Neuronal stem cell (in vitro differentiated cells): Measurements from ENCODE around the gene GBP7.

Experiments
- DNase-seq: peaks from one replicate; pipeline ENCODE4 v3.0.0-alpha.2; 2013; ENCODE audit warnings: low spot score
- H2AFZ ChIP-seq: one replicate; pipeline ENCODE4 v1.6.1; 2013; ENCODE audit warnings: mild to moderate bottlenecking, low read length, inconsistent platforms
- H2AK5ac ChIP-seq: 2 replicates; pipeline ENCODE4 v1.6.1; 2013; ENCODE audit warnings: low read depth, mild to moderate bottlenecking, inconsistent platforms, low read length, moderate library complexity, mixed read lengths
- H2BK120ac ChIP-seq: 2 replicates; pipeline ENCODE4 v1.6.1; 2013; ENCODE audit warnings: low read depth, mild to moderate bottlenecking, inconsistent platforms, low read length, moderate library complexity, mixed read lengths
- H2BK12ac ChIP-seq: one replicate; pipeline ENCODE4 v1.6.1; 2013; ENCODE audit warnings: low read length, inconsistent platforms
- H2BK15ac ChIP-seq: 2 replicates; pipeline ENCODE4 v1.6.1; 2013; ENCODE audit warnings: mild to moderate bottlenecking, low read length, inconsistent platforms, mixed read lengths
- H2BK5ac ChIP-seq: one replicate; pipeline ENCODE4 v1.6.1; 2013; ENCODE audit warnings: inconsistent platforms, mild to moderate bottlenecking, low read length, moderate library complexity
- H3K14ac ChIP-seq: one replicate; pipeline ENCODE4 v1.6.1; 2013; ENCODE audit warnings: low read length, inconsistent platforms
- H3K18ac ChIP-seq: 2 replicates; pipeline ENCODE4 v1.6.1; 2013; ENCODE audit warnings: low read length, inconsistent platforms
- H3K23ac ChIP-seq: 2 replicates; pipeline ENCODE4 v1.6.1; 2013; ENCODE audit warnings: low read depth, mild to moderate bottlenecking, mixed read lengths, low read length, inconsistent platforms; ENCODE audit not compliant: poor library complexity
- H3K27ac ChIP-seq: replicated peaks from 3 replicates; pipeline ENCODE4 v1.5.1; 2013; ENCODE audit warnings: low read length, inconsistent platforms
- H3K27me3 ChIP-seq, 3 experiments: 2 replicates each; pipeline ENCODE4 v1.6.1; 2013; ENCODE audit warnings: low read length in 3 of 3, mild to moderate bottlenecking in 2 of 3, inconsistent platforms in 1 of 3, low read depth in 1 of 3, mixed read lengths in 1 of 3, moderate library complexity in 1 of 3; ENCODE audit not compliant: control insufficient read depth in 3 of 3, insufficient read depth in 3 of 3
- H3K36me3 ChIP-seq, 2 donors: replicated peaks in 1 of 2; 2 replicates each; pipeline ENCODE4 v1.6.1; 2013; ENCODE audit warnings: low read length in 2 of 2; ENCODE audit not compliant: control insufficient read depth in 2 of 2, insufficient read depth in 2 of 2
- H3K4ac ChIP-seq: 2 replicates; pipeline ENCODE4 v1.6.1; 2013; ENCODE audit warnings: inconsistent platforms, mild to moderate bottlenecking, low read length, moderate library complexity
- H3K4me1 ChIP-seq, 2 donors: 1 replicate in 1 of 2; 2 replicates in 1 of 2; pipeline ENCODE4 v1.6.1; 2013; ENCODE audit warnings: low read length in 2 of 2, low read depth in 1 of 2; ENCODE audit not compliant: control insufficient read depth in 2 of 2, insufficient read depth in 1 of 2
- H3K4me2 ChIP-seq: one replicate; pipeline ENCODE4 v1.6.1; 2013; ENCODE audit warnings: mild to moderate bottlenecking, low read length, inconsistent platforms; ENCODE audit not compliant: insufficient read depth, poor library complexity, severe bottlenecking
- H3K4me3 ChIP-seq, 2 donors: 2 replicates each; pipeline ENCODE4 v1.5.1; 2013; ENCODE audit warnings: low read length in 2 of 2, mild to moderate bottlenecking in 2 of 2, inconsistent platforms in 1 of 2, moderate library complexity in 1 of 2
- H3K79me1 ChIP-seq: one replicate; pipeline ENCODE4 v1.6.1; 2013; ENCODE audit warnings: low read depth, mild to moderate bottlenecking, inconsistent platforms, low read length, moderate library complexity
- H3K9ac ChIP-seq: one replicate; pipeline ENCODE4 v1.6.1; 2013; ENCODE audit warnings: mild to moderate bottlenecking, low read depth, low read length, inconsistent platforms; ENCODE audit not compliant: poor library complexity
- H3K9me3 ChIP-seq, 2 donors: replicated peaks in 1 of 2; 2 replicates each; pipeline versions ENCODE3 to v1.6.1; 2013; ENCODE audit warnings: low read length in 2 of 2, mild to moderate bottlenecking in 2 of 2, inconsistent platforms in 1 of 2, low read depth in 1 of 2, mixed read lengths in 1 of 2, moderate library complexity in 1 of 2; ENCODE audit not compliant: control insufficient read depth in 2 of 2, insufficient read depth in 1 of 2
- H4K8ac ChIP-seq: one replicate; pipeline ENCODE4 v1.6.1; 2013; ENCODE audit warnings: low read depth, mild to moderate bottlenecking, inconsistent platforms, low read length, moderate library complexity
- H4K91ac ChIP-seq: one replicate; pipeline ENCODE4 v1.6.1; 2013; ENCODE audit warnings: low read length, low read depth, mild to moderate bottlenecking, inconsistent platforms; ENCODE audit not compliant: poor library complexity
- WGBS, 2 donors: extraction: QIAGEN DNeasy Blood & Tissue Kit; methylation state at CpG; one replicate each; pipeline ENCODE4 v1.1.7; 2013; ENCODE audit warnings: missing lambda C conversion rate in 2 of 2, mixed read lengths in 1 of 2; ENCODE audit not compliant: insufficient read length in 2 of 2, insufficient replicate concordance in 1 of 2; ENCODE audit errors: extremely low coverage in 2 of 2; 5-methylcytosine and 5-hydroxymethylcytosine counted together

Gene GBP7

GRCh38 chr1:89098857-89099256, 76.9 kb downstream of the GBP7 start:
- H3K9me3 ChIP-seq: peaks cover 2 to 4% of the 10 kb centered on the region in 2 donors
- no peak overlapping the region for H3K4me3 ChIP-seq
- H3K27ac ChIP-seq: no peak overlapping the region
- no peak overlapping the region for H3K23ac ChIP-seq
- H3K4me2 ChIP-seq: no peak overlapping the region
- H2AK5ac ChIP-seq: no peak overlapping the region
- no peak overlapping the region for H4K8ac ChIP-seq
- no peak overlapping the region for H2BK15ac ChIP-seq
- H4K91ac ChIP-seq: no peak overlapping the region
- DNase-seq: no peak
- H3K18ac ChIP-seq: no peak overlapping the region
- no peaks in the 10 kb centered on the region for H3K79me1 ChIP-seq
- H2BK5ac ChIP-seq: no peak overlapping the region
- no peak overlapping the region for H3K9ac ChIP-seq
- H2BK12ac ChIP-seq: no peak overlapping the region
- H3K4ac ChIP-seq: no peak overlapping the region
- no peaks in the 10 kb centered on the region for H3K27me3 ChIP-seq
- H2BK120ac ChIP-seq: no peak overlapping the region
- no peak overlapping the region for H2AFZ ChIP-seq
- H3K14ac ChIP-seq: no peak overlapping the region
- WGBS, 2 donors: no CpG with 5 or more reads among the region's 3 CpGs
- H3K4me1 ChIP-seq: peaks cover 0 to 1% of the 10 kb centered on the region in 2 donors
- no peaks in the 10 kb centered on the region for H3K36me3 ChIP-seq

- no peak overlapping the region for H4K8ac ChIP-seq
- H3K4me2 ChIP-seq: no peak overlapping the region
- no peak for DNase-seq
- no peak overlapping the region for H2BK15ac ChIP-seq
- no peak overlapping the region for H2BK12ac ChIP-seq
- WGBS, 2 donors: no CpG with 5 or more reads among the region's 2 CpGs
- no peak overlapping the region for H2AK5ac ChIP-seq
- H3K27me3 ChIP-seq: no peaks in the 10 kb centered on the region
- H3K4ac ChIP-seq: no peak overlapping the region
- H3K14ac ChIP-seq: no peak overlapping the region
- H3K4me1 ChIP-seq: no peaks in the 10 kb centered on the region
- peaks cover 2% of the 10 kb centered on the region for H3K79me1 ChIP-seq
- H3K23ac ChIP-seq: no peak overlapping the region
- H3K9ac ChIP-seq: no peak overlapping the region
- H3K27ac ChIP-seq: no peak overlapping the region
- no peak overlapping the region for H2BK5ac ChIP-seq
- H3K18ac ChIP-seq: no peak overlapping the region
- no peak overlapping the region for H2BK120ac ChIP-seq
- H2AFZ ChIP-seq: no peak overlapping the region
- no peak overlapping the region for H3K4me3 ChIP-seq
- no peaks in the 10 kb centered on the region for H3K36me3 ChIP-seq
- peaks cover 2 to 4% of the 10 kb centered on the region in 2 donors for H3K9me3 ChIP-seq
- no peak overlapping the region for H4K91ac ChIP-seq
These were observed 80.1 kb downstream of the GBP7 start for GRCh38 chr1:89095737-89096136.

- no peaks in the 10 kb centered on the region for H3K9me3 ChIP-seq
- no peak overlapping the region for H4K91ac ChIP-seq
- H2AFZ ChIP-seq: no peak overlapping the region
- H2AK5ac ChIP-seq: no peak overlapping the region
- no peak overlapping the region for H3K23ac ChIP-seq
- no CpG with 5 or more reads among the region's 1 CpG for WGBS, 2 donors
- no peak overlapping the region for H3K4ac ChIP-seq
- H3K36me3 ChIP-seq: no peaks in the 10 kb centered on the region
- H2BK120ac ChIP-seq: no peak overlapping the region
- no peak overlapping the region for H3K14ac ChIP-seq
- H2BK12ac ChIP-seq: no peak overlapping the region
- H3K4me1 ChIP-seq: no peaks in the 10 kb centered on the region
- DNase-seq: no peak
- no peak overlapping the region for H3K4me2 ChIP-seq
- no peak overlapping the region for H4K8ac ChIP-seq
- H3K27me3 ChIP-seq: no peaks in the 10 kb centered on the region
- H3K18ac ChIP-seq: no peak overlapping the region
- no peak overlapping the region for H3K4me3 ChIP-seq
- no peak overlapping the region for H3K9ac ChIP-seq
- peaks cover 2% of the 10 kb centered on the region for H3K79me1 ChIP-seq
- no peak overlapping the region for H2BK15ac ChIP-seq
- H3K27ac ChIP-seq: no peak overlapping the region
- no peak overlapping the region for H2BK5ac ChIP-seq
These were observed 85.8 kb downstream of the GBP7 start for GRCh38 chr1:89089962-89090361.

DNA sequence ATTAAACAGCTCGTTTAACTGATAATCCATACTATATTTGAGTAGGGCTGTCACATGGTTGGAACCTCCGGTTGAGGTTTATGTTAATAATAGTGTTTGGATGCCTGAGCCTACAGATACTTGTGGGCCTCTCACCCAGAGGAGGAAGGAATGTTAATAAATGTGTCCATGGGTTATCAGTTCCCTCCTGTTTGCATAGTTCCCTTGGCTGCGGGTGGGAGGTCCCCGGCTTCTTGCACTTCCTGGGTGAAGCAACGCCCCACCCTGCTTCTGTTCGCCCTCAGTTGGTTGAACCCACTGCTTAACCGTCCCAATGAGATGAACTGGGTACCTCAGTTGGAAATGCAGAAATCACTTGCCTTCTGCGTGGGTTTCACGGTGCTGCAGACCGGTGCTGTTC, 87.2 kb downstream of the GBP7 start:
- Histone ChIP-seq H3K4me2 (no peak overlapping the region), H3K4me1 (no peaks in the 10 kb centered on the region), H3K79me1 (peaks cover 2% of the 10 kb centered on the region), H3K36me3 (no peaks in the 10 kb centered on the region), H3K4ac (no peak overlapping the region), H4K8ac (no peak overlapping the region), H3K9me3 (no peaks in the 10 kb centered on the region), H2BK5ac (no peak overlapping the region), H3K27me3 (no peaks in the 10 kb centered on the region), H2BK12ac (no peak overlapping the region), H3K4me3 (no peak overlapping the region), H3K18ac (no peak overlapping the region), H2BK120ac (no peak overlapping the region), H3K14ac (no peak overlapping the region), H3K27ac (no peak overlapping the region), H2AK5ac (no peak overlapping the region), H3K9ac (no peak overlapping the region), H2BK15ac (no peak overlapping the region), H2AFZ (no peak overlapping the region), H3K23ac (no peak overlapping the region), H4K91ac (no peak overlapping the region)
- DNase-seq: no peak
- WGBS, 2 donors: no CpG with 5 or more reads among the region's 10 CpGs
